ENCODE data around the gene ZNF304.
"Not testable (repeated sequence)": the region's sequence is repeated elsewhere in the genome, so short reads cannot be mapped to it uniquely, and the experiment has no call there.

The ZNF304 gene

GRCh38 chr19:57362419-57362818 lies 11.3 kb downstream of the ZNF304 start:
- DNase-seq (ENCODE audit: low read depth): no peak

GRCh38 chr19:57362997-57363687 lies 12.1 kb downstream of the ZNF304 start, which contains the start of the genes TRAPPC2B and ZNF547:
TSS of gene TRAPPC2B (plus strand) at chr19:57363551. CDS start at chr19:57364834, 1,283 bp downstream.
TSS of gene ZNF547 (plus strand) at chr19:57363551. CDS start at chr19:57368556, 5,005 bp downstream.
- peak; percentile 99 for DNase-seq (ENCODE audit: low read depth)

GRCh38 chr19:57363688-57364181 lies 12.7 kb downstream of the ZNF304 start:
- no peak for DNase-seq (ENCODE audit: low read depth)

GRCh38 chr19:57366776-57367175 lies 15.7 kb downstream of the ZNF304 start:
- no peak for DNase-seq (ENCODE audit: low read depth)

GRCh38 chr19:57374179-57374578 lies 23.1 kb downstream of the ZNF304 start:
- no peak for DNase-seq (ENCODE audit: low read depth)

- not testable (repeated sequence) for DNase-seq (ENCODE audit: low read depth)
Measured at GRCh38 chr19:57374647-57375046, 23.6 kb downstream of the ZNF304 start.

- no peak for DNase-seq (ENCODE audit: low read depth)
Measured at GRCh38 chr19:57376151-57376550, 25.1 kb downstream of the ZNF304 start.

GRCh38 chr19:57377498-57378146 lies 26.6 kb downstream of the ZNF304 start:
- no peak for DNase-seq (ENCODE audit: low read depth)

- no peak for DNase-seq (ENCODE audit: low read depth)
Measured at GRCh38 chr19:57380923-57381322, 29.9 kb downstream of the ZNF304 start.

- DNase-seq (ENCODE audit: low read depth): no peak
Measured at GRCh38 chr19:57382806-57383488, 31.9 kb downstream of the ZNF304 start.

GRCh38 chr19:57389194-57389729 lies 38.2 kb downstream of the ZNF304 start:
- DNase-seq (ENCODE audit: low read depth): no peak

- DNase-seq (ENCODE audit: low read depth): peak; percentile 99
Measured at GRCh38 chr19:57389730-57390598, 38.9 kb downstream of the ZNF304 start, which contains the start of gene ZNF548. TSS of gene ZNF548 (plus strand) at chr19:57389854. CDS start at chr19:57390100, 246 bp downstream.

GRCh38 chr19:57395710-57396109 lies 44.6 kb downstream of the ZNF304 start:
- DNase-seq (ENCODE audit: low read depth): no peak

- no peak for DNase-seq (ENCODE audit: low read depth)
Measured at GRCh38 chr19:57398868-57399267, 47.8 kb downstream of the ZNF304 start.

- no peak for DNase-seq (ENCODE audit: low read depth)
Measured at GRCh38 chr19:57403737-57404563, 52.9 kb downstream of the ZNF304 start.

GRCh38 chr19:57406516-57407123 lies 55.5 kb downstream of the ZNF304 start:
- DNase-seq (ENCODE audit: low read depth): peak; percentile 15
